HEK293 (cell line): ENCODE measurements around the gene PTPDC1.

Source experiments
- CTCF ChIP-seq: fragments of 450-650 bp; formaldehyde crosslinking; IDR thresholded peaks from 2 replicates; pipeline ENCODE4 v1.5.1; 2016; ENCODE audit warnings: missing biosample characterization, missing genetic modification characterization
- ELK4 ChIP-seq: IDR thresholded peaks from 2 replicates; pipeline ENCODE4 v1.6.1; 2011; ENCODE audit warnings: mild to moderate bottlenecking, low read depth, low read length, borderline replicate concordance
- MEIS1 ChIP-seq: sonication (generic); formaldehyde crosslinking; IDR thresholded peaks from 2 replicates; pipeline ENCODE4 v1.8.1; 2022; ENCODE audit warnings: missing genetic modification reagents, mild to moderate bottlenecking, borderline replicate concordance

GRCh38 chr9:94142353-94142752 is 58.1 kb downstream of the PTPDC1 start:
- TF ChIP-seq MEIS1 (no peak), CTCF (no peak), ELK4 (no peak)
